ENCODE results near the gene MTRR.

- TF ChIP-seq EZH2 (IDR thresholded peaks at IDR 0.05; ENCODE audit: borderline replicate concordance, low read depth, low read length, poor library complexity, severe bottlenecking), result no peak
- no peak for TF ChIP-seq CTCF (conservative IDR thresholded peaks at IDR 0.05; ENCODE audit: low read depth, low read length)
Measured at GRCh38 chr5:7824995-7825394, 44.0 kb upstream of the MTRR start.
